Muscle of leg (tissue), 11 donors: Measurements from ENCODE around the gene RASAL1. TPM values are rescaled to one million over a fixed set of nuclear protein-coding genes. Genes with fewer than 3 reads are reported as not detected.

ENCODE experiments used
- DNase-seq: peaks from one replicate; pipeline ENCODE4 v3.0.0; 2013
- H3K27ac ChIP-seq: one replicate; pipeline ENCODE4 v1.5.1; 2013; ENCODE audit warnings: mild to moderate bottlenecking, low read length, control low read depth
- H3K27me3 ChIP-seq: one replicate; pipeline ENCODE4 v1.6.1; 2013; ENCODE audit warnings: low read length; ENCODE audit not compliant: control insufficient read depth, insufficient read depth
- H3K36me3 ChIP-seq: one replicate; pipeline ENCODE4 v1.6.1; 2013; ENCODE audit warnings: low read length; ENCODE audit not compliant: control insufficient read depth, insufficient read depth
- H3K4me1 ChIP-seq: one replicate; pipeline ENCODE4 v1.6.1; 2013; ENCODE audit warnings: low read length; ENCODE audit not compliant: control insufficient read depth, insufficient read depth
- H3K4me3 ChIP-seq: one replicate; pipeline ENCODE4 v1.5.1; 2013; ENCODE audit warnings: low read length, control low read depth
- H3K9me3 ChIP-seq: replicated peaks from 2 replicates; pipeline ENCODE4 v1.6.1; 2013; ENCODE audit warnings: low read depth, low read length; ENCODE audit not compliant: control insufficient read depth
- WGBS: methylation state at CpG from one replicate; pipeline ENCODE4 v1.1.5; 2013; ENCODE audit warnings: missing lambda C conversion rate; ENCODE audit not compliant: insufficient coverage; 5-methylcytosine and 5-hydroxymethylcytosine counted together
- polyA plus RNA-seq, 8 donors: library from polyadenylated mRNA; unstranded; fragments of 120-200 nt; gene quantifications; one replicate each; pipeline versions ENCODE4 v1.2.1 to v1.2.3, GENCODE V29; 2013; ENCODE audit warnings: inconsistent platforms in 1 of 8, low replicate concordance in 1 of 8; ENCODE audit not compliant: insufficient read length in 8 of 8, insufficient read depth in 1 of 8
- total RNA-seq: library from RNA; stranded (reverse); fragments of 120-200 nt; gene quantifications from one replicate; pipeline ENCODE4 v1.2.4, GENCODE V29; 2013

RASAL1 gene
- total and polyA plus RNA-seq, 9 donors, result 0.04 to 0.17 (median 0.05) TPM; not detected in 2

DNA sequence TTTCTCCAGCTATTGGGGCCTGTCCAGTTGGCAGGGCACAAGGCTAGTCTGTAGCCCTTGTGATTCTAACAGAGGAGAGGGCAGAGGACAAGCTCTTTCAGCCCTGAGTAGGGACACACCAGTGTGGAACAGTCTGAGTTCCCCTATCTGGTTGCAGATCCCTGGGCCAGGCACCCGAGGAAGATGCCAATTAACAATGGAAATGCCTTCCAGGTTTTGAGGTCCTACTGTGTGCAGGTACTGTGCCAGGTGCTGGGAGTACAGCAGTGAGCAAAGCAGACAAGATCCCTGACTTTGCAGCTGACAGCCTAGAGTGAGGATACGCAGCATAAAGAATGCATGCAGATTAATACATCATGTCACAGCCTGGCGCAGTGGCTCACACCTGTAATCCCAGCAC lies 62.0 kb downstream of the RASAL1 start:
- Histone ChIP-seq H3K27ac (no peak overlapping the region), H3K27me3 (peaks cover 30% of the 10 kb centered on the region), H3K4me3 (no peak overlapping the region), H3K4me1 (peaks cover 13% of the 10 kb centered on the region), H3K9me3 (no peaks in the 10 kb centered on the region), H3K36me3 (no peaks in the 10 kb centered on the region)
- DNase-seq, result no peak
- 75% methylated on average over 3 of the region's 3 CpGs for WGBS

DNA sequence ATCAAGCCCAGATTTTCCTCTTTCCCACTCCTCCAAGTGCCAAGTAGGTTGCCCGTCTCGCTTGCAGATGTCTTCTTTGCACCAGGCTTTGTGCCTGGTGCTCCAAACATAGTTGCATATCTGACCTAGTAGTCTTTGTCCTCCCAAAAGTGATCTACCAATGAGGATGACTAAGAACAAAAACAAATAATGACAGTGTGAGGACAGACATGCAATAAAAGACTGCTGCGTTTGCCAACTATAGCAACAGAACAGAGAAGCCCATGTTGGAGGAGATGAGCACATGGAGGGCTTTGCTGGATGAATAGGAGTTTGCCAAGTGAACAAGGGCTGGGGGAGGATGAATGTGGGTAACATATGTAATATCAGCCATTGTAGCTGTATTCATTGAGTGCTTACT lies 63.4 kb downstream of the RASAL1 start:
- Histone ChIP-seq H3K36me3 (no peaks in the 10 kb centered on the region), H3K9me3 (no peaks in the 10 kb centered on the region), H3K27ac (no peak overlapping the region), H3K4me3 (no peak overlapping the region), H3K27me3 (peaks cover 21% of the 10 kb centered on the region), H3K4me1 (peaks cover 13% of the 10 kb centered on the region)
- WGBS, result 70% methylated on average over 3 of the region's 3 CpGs
- no peak for DNase-seq

GRCh38 chr12:113071135-113072112 lies 64.1 kb downstream of the RASAL1 start:
- H3K36me3 ChIP-seq, result no peaks in the 10 kb centered on the region
- no peaks in the 10 kb centered on the region for H3K9me3 ChIP-seq
- DNase-seq, result peak; percentile 93
- H3K4me1 ChIP-seq, result peaks cover 13% of the 10 kb centered on the region
- H3K27ac ChIP-seq, result peak overlapping the region; percentile 75
- 43% methylated on average over 14 of the region's 21 CpGs for WGBS
- no peak overlapping the region for H3K4me3 ChIP-seq
- peaks cover 16% of the 10 kb centered on the region for H3K27me3 ChIP-seq

DNA sequence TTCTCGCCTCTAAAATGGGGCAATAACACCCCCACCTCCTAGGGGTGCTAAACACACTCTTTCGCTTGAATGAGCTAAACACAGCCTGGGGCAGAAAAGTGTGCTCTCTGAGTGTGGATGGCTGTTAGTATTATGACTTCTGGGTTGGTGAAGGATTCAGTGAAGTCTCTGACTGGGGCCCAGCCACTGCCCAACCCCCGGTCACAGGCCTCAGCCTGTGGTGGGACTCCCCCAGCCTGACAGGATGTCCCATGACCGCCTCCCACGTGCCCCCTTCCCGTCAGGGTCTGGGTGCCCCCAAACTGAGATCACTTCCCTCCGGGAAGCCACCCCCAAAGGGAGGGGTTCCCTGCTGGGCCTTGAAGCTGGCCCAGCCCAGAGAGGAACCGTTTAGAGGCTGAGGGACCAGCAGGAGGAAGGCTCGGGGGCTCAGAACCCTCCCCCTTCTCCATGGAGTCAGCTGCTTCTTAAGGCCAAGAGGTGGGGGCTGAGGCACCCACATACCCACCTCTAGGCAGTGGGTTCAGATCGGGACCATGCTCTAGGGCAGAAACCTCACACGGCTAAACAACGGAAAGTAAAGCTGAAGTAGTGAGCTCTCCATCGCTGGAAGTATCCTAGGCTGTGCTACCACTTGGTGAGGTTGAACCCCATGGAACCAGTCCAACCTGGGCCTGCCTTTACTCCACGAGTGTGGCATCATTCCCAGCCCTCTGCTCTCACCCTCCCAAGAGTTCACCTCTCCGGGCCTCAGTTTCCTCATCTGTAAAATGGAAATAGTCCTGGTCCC lies 65.2 kb downstream of the RASAL1 start:
- H3K27me3 ChIP-seq, result peaks cover 12% of the 10 kb centered on the region
- no peaks in the 10 kb centered on the region for H3K36me3 ChIP-seq
- peak; percentile 33 for DNase-seq
- H3K4me1 ChIP-seq, result peaks cover 13% of the 10 kb centered on the region
- 60% methylated on average over 9 of the region's 15 CpGs for WGBS
- no peak overlapping the region for H3K4me3 ChIP-seq
- H3K27ac ChIP-seq, result no peak overlapping the region
- no peaks in the 10 kb centered on the region for H3K9me3 ChIP-seq

GRCh38 chr12:113069751-113070116 lies 65.8 kb downstream of the RASAL1 start:
- DNase-seq, result no peak
- Histone ChIP-seq H3K36me3 (no peaks in the 10 kb centered on the region), H3K27me3 (peaks cover 11% of the 10 kb centered on the region), H3K4me1 (peaks cover 11% of the 10 kb centered on the region), H3K9me3 (no peaks in the 10 kb centered on the region), H3K27ac (no peak overlapping the region), H3K4me3 (no peak overlapping the region)
- 87% methylated on average over 4 of the region's 6 CpGs for WGBS

GRCh38 chr12:113069149-113069548 lies 66.4 kb downstream of the RASAL1 start:
- no peaks in the 10 kb centered on the region for H3K36me3 ChIP-seq
- WGBS, result 30% methylated on average over 2 of the region's 5 CpGs
- H3K27ac ChIP-seq, result no peak overlapping the region
- no peak overlapping the region for H3K4me3 ChIP-seq
- H3K4me1 ChIP-seq, result peaks cover 11% of the 10 kb centered on the region
- no peak for DNase-seq
- H3K9me3 ChIP-seq, result no peaks in the 10 kb centered on the region
- H3K27me3 ChIP-seq, result peaks cover 12% of the 10 kb centered on the region

DNA sequence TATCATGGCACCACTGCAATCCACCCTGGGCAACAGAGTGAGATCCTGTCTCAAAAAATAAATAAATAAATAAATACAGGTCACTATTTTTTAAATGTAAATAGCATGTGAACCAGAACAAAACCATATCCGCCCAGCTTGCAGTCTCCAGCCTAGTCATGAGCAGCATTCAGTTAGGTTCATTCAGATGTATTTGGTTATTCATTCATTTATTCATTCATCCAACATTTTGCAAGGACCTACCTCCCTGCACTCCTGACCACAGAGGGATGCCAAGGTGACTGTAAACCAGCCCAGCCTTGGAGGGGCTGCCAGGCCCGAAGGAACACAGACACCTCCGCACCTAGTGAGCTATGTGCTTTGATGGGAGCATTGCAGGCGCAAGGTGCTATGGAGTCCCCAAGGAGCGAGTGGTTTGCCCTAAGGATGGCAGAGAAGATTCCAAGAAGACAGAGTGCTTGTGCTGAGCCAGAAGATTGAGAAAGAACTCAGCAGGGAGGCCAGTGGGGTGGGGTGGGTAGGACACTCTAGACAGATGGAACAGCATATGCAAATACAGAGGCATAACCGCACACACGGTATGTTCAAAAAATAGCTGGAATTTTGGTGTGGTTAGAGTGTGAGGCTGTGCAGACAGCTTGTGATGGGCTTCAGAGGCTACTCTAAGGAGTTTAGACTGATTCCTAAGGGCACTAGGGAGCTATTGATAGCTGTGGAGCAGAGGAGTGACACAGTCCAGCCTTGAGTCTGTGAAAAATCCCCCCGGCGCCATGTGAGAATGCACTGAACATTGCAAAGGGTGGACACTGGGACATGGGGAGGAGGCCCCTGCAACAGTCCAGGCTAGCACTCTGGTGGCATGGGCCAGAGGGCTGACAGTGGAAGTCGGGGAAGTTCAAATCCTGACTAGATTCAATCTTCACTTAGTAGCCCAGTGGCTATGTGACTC lies 67.3 kb downstream of the RASAL1 start:
- no peak for DNase-seq
- Histone ChIP-seq H3K36me3 (no peaks in the 10 kb centered on the region), H3K4me1 (peaks cover 11% of the 10 kb centered on the region), H3K9me3 (no peaks in the 10 kb centered on the region), H3K4me3 (no peak overlapping the region), H3K27ac (no peak overlapping the region), H3K27me3 (peaks cover 13% of the 10 kb centered on the region)
- 84% methylated on average over 8 of the region's 10 CpGs for WGBS

DNA sequence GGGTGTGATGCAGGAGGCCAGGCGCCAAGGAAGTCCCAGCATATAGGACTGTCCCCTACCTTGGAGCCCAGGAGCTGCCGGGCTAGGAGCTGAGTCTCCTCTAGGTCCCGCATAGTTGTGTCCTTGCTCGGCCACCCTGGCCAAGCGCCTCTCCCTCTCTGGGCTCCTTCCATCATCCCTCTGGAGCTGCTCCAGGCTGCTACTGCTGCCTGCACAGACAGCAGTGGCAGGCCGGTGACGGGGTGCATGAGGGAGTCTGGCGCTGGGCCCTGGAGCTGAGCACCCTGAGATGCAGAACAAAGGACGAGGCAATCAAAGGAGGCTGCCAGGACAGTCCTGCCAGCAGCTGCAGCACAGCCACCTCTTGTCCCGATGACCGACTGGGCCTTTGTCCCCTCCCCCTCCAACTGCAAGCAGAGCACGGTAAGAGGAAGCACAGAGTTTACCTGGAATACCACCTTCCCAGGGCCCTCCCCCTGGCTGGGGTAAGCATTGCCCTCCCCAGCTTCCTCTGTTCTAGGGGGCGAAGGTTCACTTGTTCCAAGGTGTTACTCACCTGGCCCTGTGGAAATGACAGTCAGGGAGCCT lies 68.7 kb downstream of the RASAL1 start:
- DNase-seq, result no peak
- peaks cover 17% of the 10 kb centered on the region for H3K27me3 ChIP-seq
- 62% methylated on average over 7 of the region's 13 CpGs for WGBS

GRCh38 chr12:113065126-113066007 lies 70.2 kb downstream of the RASAL1 start:
- H3K4me1 ChIP-seq, result no peaks in the 10 kb centered on the region

More for the DNA sequence above, 68.7 kb downstream of the RASAL1 start:
- H3K4me3 ChIP-seq, result no peak overlapping the region
- H3K36me3 ChIP-seq, result no peaks in the 10 kb centered on the region
- H3K27ac ChIP-seq, result no peak overlapping the region
- no peaks in the 10 kb centered on the region for H3K9me3 ChIP-seq
- H3K4me1 ChIP-seq, result peaks cover 7% of the 10 kb centered on the region

More at GRCh38 chr12:113065126-113066007, 70.2 kb downstream of the RASAL1 start:
- no peak overlapping the region for H3K4me3 ChIP-seq
- WGBS, result 24% methylated on average over 17 of the region's 31 CpGs
- H3K27ac ChIP-seq, result no peak overlapping the region
- no peaks in the 10 kb centered on the region for H3K36me3 ChIP-seq
- no peak for DNase-seq
- no peaks in the 10 kb centered on the region for H3K9me3 ChIP-seq
- H3K27me3 ChIP-seq, result peaks cover 27% of the 10 kb centered on the region
